ENCODE data around the gene ACOD1. TPM values are rescaled to one million over a fixed set of nuclear protein-coding genes. Genes with fewer than 3 reads are reported as not detected.
A peak's percentile ranks its signal among the peaks of the same experiment; 100 is the strongest.
"Not testable (repeated sequence)": the region's sequence is repeated elsewhere in the genome, so short reads cannot be mapped to it uniquely, and the experiment has no call there.

The ACOD1 gene
- not detected for total RNA-seq
- polyA plus RNA-seq = not detected
- total RNA-seq = not detected

GRCh38 chr13:76948149-76948548 is at the start of gene ACOD1:
ACOD1 (plus strand) TSS chr13:76948511; CDS start chr13:76948559, 48 bp downstream.
- CTCF ChIA-PET = no interaction called here
- Histone ChIP-seq H3K27ac (ENCODE audit: low read depth, low read length) (no peak within 1 kb of the TSS), H3K4me3 (ENCODE audit: low read length) (no peak within 1 kb of the TSS), H3K9me3 (ENCODE audit: control insufficient read depth in 2 of 3, low read length in 3 of 3) (no peaks in the 10 kb centered on the region), H3K4me1 (ENCODE audit: control insufficient read depth in 2 of 2, insufficient read depth in 2 of 2, low read length in 2 of 2) (no peaks in the 10 kb centered on the region), H3K27me3 (ENCODE audit: control insufficient read depth in 2 of 2, insufficient read depth in 2 of 2, low read length in 2 of 2) (no peaks in the 10 kb centered on the region), H3K36me3 (ENCODE audit: control insufficient read depth in 2 of 3, insufficient read depth in 3 of 3, low read length in 3 of 3) (no peaks in the 10 kb centered on the region)
- Mint-ChIP-seq H3K4me1 (peaks cover 0 to 5% (median 0%) of the 10 kb centered on the region in 7 donors), H3K27ac (no peak within 1 kb of the TSS), H3K4me3 (no peak within 1 kb of the TSS), H3K27me3 (peaks cover 7 to 27% (median 23%) of the 10 kb centered on the region in 5 donors), H3K36me3 (peaks cover 0 to 8% (median 0%) of the 10 kb centered on the region in 5 donors), H3K9me3 (peaks cover 0 to 9% (median 3%) of the 10 kb centered on the region in 11 donors)
- intact Hi-C loops (cut with micrococcal nuclease) = no loop called here
- ATAC-seq = no peak
- POLR2A ChIA-PET = no interaction called here
- no peak for DNase-seq

- H3K4me1 Mint-ChIP-seq = peaks cover 8 to 11% (median 11%) of the 10 kb centered on the region in 7 donors
- H3K27me3 ChIP-seq (ENCODE audit: control insufficient read depth in 2 of 2, insufficient read depth in 2 of 2, low read length in 2 of 2); H3K27ac Mint-ChIP-seq; H3K9me3 ChIP-seq (ENCODE audit: control insufficient read depth in 2 of 3, low read length in 3 of 3); H3K4me3 ChIP-seq (ENCODE audit: low read length); ATAC-seq; H3K36me3 Mint-ChIP-seq; H3K4me3 Mint-ChIP-seq; DNase-seq; H3K27ac ChIP-seq (ENCODE audit: low read depth, low read length); H3K4me1 ChIP-seq (ENCODE audit: control insufficient read depth in 2 of 2, insufficient read depth in 2 of 2, low read length in 2 of 2); H3K36me3 ChIP-seq (ENCODE audit: control insufficient read depth in 2 of 3, insufficient read depth in 3 of 3, low read length in 3 of 3); intact Hi-C loops (cut with micrococcal nuclease): not testable (repeated sequence)
- H3K9me3 Mint-ChIP-seq = peaks cover 0 to 13% (median 7%) of the 10 kb centered on the region in 11 donors
- POLR2A ChIA-PET = interaction anchor here (0.6 kb wide), 1 partner anchor 1889 kb away, joined by 4 read pairs; no protein-coding TSS in a partner anchor
- CTCF ChIA-PET = interaction anchor here (0.9 to 1.5 kb wide), 5 partner anchors 13 to 234 kb away, joined by 3 to 6 read pairs (median 3); partner anchors contain the start of gene KCTD12
- peaks cover 0 to 33% (median 12%) of the 10 kb centered on the region in 5 donors for H3K27me3 Mint-ChIP-seq
These were observed 49.2 kb upstream of the ACOD1 start for GRCh38 chr13:76899066-76899465.

- Mint-ChIP-seq H3K9me3 (peaks cover 0 to 12% (median 6%) of the 10 kb centered on the region in 11 donors), H3K36me3 (peaks cover 0 to 7% (median 6%) of the 10 kb centered on the region in 5 donors), H3K27ac (no peak overlapping the region), H3K4me1 (no peaks in the 10 kb centered on the region), H3K27me3 (peaks cover 4 to 32% (median 30%) of the 10 kb centered on the region in 5 donors), H3K4me3 (no peak overlapping the region)
- Histone ChIP-seq H3K9me3 (ENCODE audit: control insufficient read depth in 2 of 3, low read length in 3 of 3) (no peaks in the 10 kb centered on the region), H3K4me1 (ENCODE audit: control insufficient read depth in 2 of 2, insufficient read depth in 2 of 2, low read length in 2 of 2) (no peaks in the 10 kb centered on the region), H3K27ac (ENCODE audit: low read depth, low read length) (no peak overlapping the region), H3K4me3 (ENCODE audit: low read length) (no peak overlapping the region), H3K27me3 (ENCODE audit: control insufficient read depth in 2 of 2, insufficient read depth in 2 of 2, low read length in 2 of 2) (peaks cover 0 to 3% of the 10 kb centered on the region in 2 donors), H3K36me3 (ENCODE audit: control insufficient read depth in 2 of 3, insufficient read depth in 3 of 3, low read length in 3 of 3) (no peaks in the 10 kb centered on the region)
- ChIA-PET POLR2A (interaction anchor here (2.5 kb wide), 1 partner anchor 18 kb away, joined by 13 read pairs; the partner anchor contains the start of gene KCTD12), CTCF (interaction anchor here (0.5 to 3.7 kb wide), 25 partner anchors 9 to 1208 kb away, joined by 3 to 50 read pairs (median 4); partner anchors contain the start of gene KCTD12)
- intact Hi-C loops (cut with micrococcal nuclease) = loop anchor here (1.0 to 5.0 kb wide), 12 partner anchors 17 to 1209 kb away; partner anchors contain the start of gene KCTD12 (in 2 of the 2)
- DNase-seq = peak in 8 of 9 donors; percentile 51 to 75 (median 66)
- ATAC-seq = peak; percentile 94
These were observed 44.7 kb upstream of the ACOD1 start for GRCh38 chr13:76903544-76904162.

- Mint-ChIP-seq H3K4me3 (no peak overlapping the region), H3K27ac (no peak overlapping the region), H3K4me1 (no peaks in the 10 kb centered on the region), H3K36me3 (no peaks in the 10 kb centered on the region), H3K9me3 (peaks cover 0 to 4% (median 0%) of the 10 kb centered on the region in 11 donors), H3K27me3 (peaks cover 0 to 32% (median 28%) of the 10 kb centered on the region in 5 donors)
- CTCF ChIA-PET = interaction anchor here (0.7 to 3.7 kb wide), 14 partner anchors 10 to 1028 kb away, joined by 3 to 50 read pairs (median 8); partner anchors contain the start of gene KCTD12
- peaks cover 0 to 3% of the 10 kb centered on the region in 2 donors for H3K27me3 ChIP-seq (ENCODE audit: control insufficient read depth in 2 of 2, insufficient read depth in 2 of 2, low read length in 2 of 2)
- no peaks in the 10 kb centered on the region for H3K4me1 ChIP-seq (ENCODE audit: control insufficient read depth in 2 of 2, insufficient read depth in 2 of 2, low read length in 2 of 2)
- intact Hi-C loops (cut with micrococcal nuclease) = loop anchor here (2.0 to 5.0 kb wide), 2 partner anchors 236 to 887 kb away; no protein-coding TSS in a partner anchor
- ATAC-seq (no peak), DNase-seq (no peak)
- H3K9me3 ChIP-seq (ENCODE audit: control insufficient read depth in 2 of 3, low read length in 3 of 3) = no peaks in the 10 kb centered on the region
- no peaks in the 10 kb centered on the region for H3K36me3 ChIP-seq (ENCODE audit: control insufficient read depth in 2 of 3, insufficient read depth in 3 of 3, low read length in 3 of 3)
- POLR2A ChIA-PET = interaction anchor here (0.6 to 2.5 kb wide), 2 partner anchors 19 to 1206 kb away, joined by 3 to 13 read pairs; partner anchors contain the start of gene KCTD12
- no peak overlapping the region for H3K4me3 ChIP-seq (ENCODE audit: low read length)
- no peak overlapping the region for H3K27ac ChIP-seq (ENCODE audit: low read depth, low read length)
These were observed 43.8 kb upstream of the ACOD1 start for GRCh38 chr13:76904507-76904906.

GRCh38 chr13:76912476-76912875 is 35.8 kb upstream of the ACOD1 start:
- DNase-seq (no peak), ATAC-seq (no peak)
- Histone ChIP-seq H3K27me3 (ENCODE audit: control insufficient read depth in 2 of 2, insufficient read depth in 2 of 2, low read length in 2 of 2) (no peaks in the 10 kb centered on the region), H3K36me3 (ENCODE audit: control insufficient read depth in 2 of 3, insufficient read depth in 3 of 3, low read length in 3 of 3) (no peaks in the 10 kb centered on the region), H3K27ac (ENCODE audit: low read depth, low read length) (no peak overlapping the region), H3K4me1 (ENCODE audit: control insufficient read depth in 2 of 2, insufficient read depth in 2 of 2, low read length in 2 of 2) (no peaks in the 10 kb centered on the region), H3K4me3 (ENCODE audit: low read length) (no peak overlapping the region), H3K9me3 (ENCODE audit: control insufficient read depth in 2 of 3, low read length in 3 of 3) (no peaks in the 10 kb centered on the region)
- Mint-ChIP-seq H3K9me3 (no peaks in the 10 kb centered on the region), H3K4me3 (no peak overlapping the region), H3K4me1 (no peaks in the 10 kb centered on the region), H3K27me3 (peaks cover 10 to 20% (median 17%) of the 10 kb centered on the region in 5 donors), H3K36me3 (peaks cover 0 to 6% (median 0%) of the 10 kb centered on the region in 5 donors), H3K27ac (no peak overlapping the region)
- ChIA-PET POLR2A (no interaction called here), CTCF (no interaction called here)
- intact Hi-C loops (cut with micrococcal nuclease) = no loop called here

- Mint-ChIP-seq H3K27me3 (peaks cover 12 to 19% (median 18%) of the 10 kb centered on the region in 5 donors), H3K27ac (no peak overlapping the region), H3K4me3 (no peak overlapping the region), H3K4me1 (no peaks in the 10 kb centered on the region), H3K9me3 (no peaks in the 10 kb centered on the region), H3K36me3 (peaks cover 0 to 6% (median 0%) of the 10 kb centered on the region in 5 donors)
- ATAC-seq = no peak
- intact Hi-C loops (cut with micrococcal nuclease) = no loop called here
- H3K27ac ChIP-seq (ENCODE audit: low read depth, low read length) = no peak overlapping the region
- H3K4me1 ChIP-seq (ENCODE audit: control insufficient read depth in 2 of 2, insufficient read depth in 2 of 2, low read length in 2 of 2) = no peaks in the 10 kb centered on the region
- ChIA-PET POLR2A (no interaction called here), CTCF (no interaction called here)
- no peaks in the 10 kb centered on the region for H3K9me3 ChIP-seq (ENCODE audit: control insufficient read depth in 2 of 3, low read length in 3 of 3)
- H3K27me3 ChIP-seq (ENCODE audit: control insufficient read depth in 2 of 2, insufficient read depth in 2 of 2, low read length in 2 of 2) = no peaks in the 10 kb centered on the region
- no peak overlapping the region for H3K4me3 ChIP-seq (ENCODE audit: low read length)
- DNase-seq = no peak
- no peaks in the 10 kb centered on the region for H3K36me3 ChIP-seq (ENCODE audit: control insufficient read depth in 2 of 3, insufficient read depth in 3 of 3, low read length in 3 of 3)
These were observed 34.4 kb upstream of the ACOD1 start for GRCh38 chr13:76913898-76914297.

Data from naive thymus-derived CD4-positive, alpha-beta T cell (primary cell).